Measurements from ENCODE around the gene DBX1. TPM values are rescaled to one million over a fixed set of nuclear protein-coding genes. Genes with fewer than 3 reads are reported as not detected.
"Not testable (repeated sequence)": the region's sequence is repeated elsewhere in the genome, so short reads cannot be mapped to it uniquely, and the experiment has no call there.

DBX1 gene
- total RNA-seq, 3 donors from 2014 or later = not detected

DNA sequence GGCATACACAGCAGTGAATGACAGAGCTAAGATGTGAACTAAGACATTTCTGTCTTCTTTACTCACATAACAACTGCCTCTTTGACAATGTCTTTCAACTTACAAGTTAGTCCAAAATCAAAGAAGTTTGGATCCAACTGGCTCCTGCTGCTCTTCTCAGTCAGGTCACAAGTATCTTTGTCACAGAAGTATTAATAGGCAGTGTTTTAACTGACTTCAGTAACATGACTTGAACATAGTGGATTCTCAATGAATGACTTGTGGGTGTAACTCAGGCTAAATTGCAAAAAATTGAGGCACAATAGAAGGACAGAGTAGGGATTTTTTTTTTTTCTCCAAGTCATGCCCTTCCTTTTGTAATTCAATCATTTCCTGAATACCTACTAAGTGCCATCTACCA is 22.6 kb downstream of the DBX1 start:
- H3K9me3 ChIP-seq = no peaks in the 10 kb centered on the region
- H3K4me1 ChIP-seq = no peaks in the 10 kb centered on the region
- H3K4me3 ChIP-seq = no peak overlapping the region
- TF ChIP-seq, protein P1, sequence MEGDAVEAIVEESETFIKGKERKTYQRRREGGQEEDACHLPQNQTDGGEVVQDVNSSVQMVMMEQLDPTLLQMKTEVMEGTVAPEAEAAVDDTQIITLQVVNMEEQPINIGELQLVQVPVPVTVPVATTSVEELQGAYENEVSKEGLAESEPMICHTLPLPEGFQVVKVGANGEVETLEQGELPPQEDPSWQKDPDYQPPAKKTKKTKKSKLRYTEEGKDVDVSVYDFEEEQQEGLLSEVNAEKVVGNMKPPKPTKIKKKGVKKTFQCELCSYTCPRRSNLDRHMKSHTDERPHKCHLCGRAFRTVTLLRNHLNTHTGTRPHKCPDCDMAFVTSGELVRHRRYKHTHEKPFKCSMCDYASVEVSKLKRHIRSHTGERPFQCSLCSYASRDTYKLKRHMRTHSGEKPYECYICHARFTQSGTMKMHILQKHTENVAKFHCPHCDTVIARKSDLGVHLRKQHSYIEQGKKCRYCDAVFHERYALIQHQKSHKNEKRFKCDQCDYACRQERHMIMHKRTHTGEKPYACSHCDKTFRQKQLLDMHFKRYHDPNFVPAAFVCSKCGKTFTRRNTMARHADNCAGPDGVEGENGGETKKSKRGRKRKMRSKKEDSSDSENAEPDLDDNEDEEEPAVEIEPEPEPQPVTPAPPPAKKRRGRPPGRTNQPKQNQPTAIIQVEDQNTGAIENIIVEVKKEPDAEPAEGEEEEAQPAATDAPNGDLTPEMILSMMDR (IDR thresholded peaks at IDR 0.05) = no peak
- TF ChIP-seq POLR2A (IDR thresholded peaks at IDR 0.05) (no peak), POLR2AphosphoS5 (IDR thresholded peaks at IDR 0.05) (no peak)
- H3K27me3 ChIP-seq = no peaks in the 10 kb centered on the region
- H3K36me3 ChIP-seq = no peaks in the 10 kb centered on the region
- no peak overlapping the region for H3K27ac ChIP-seq
- no peak for DNase-seq (ENCODE audit: low spot score in 2 of 2)
- intact Hi-C loops (cut with DNase I; ENCODE audit: low total_unique reads) = no loop called here

DNA sequence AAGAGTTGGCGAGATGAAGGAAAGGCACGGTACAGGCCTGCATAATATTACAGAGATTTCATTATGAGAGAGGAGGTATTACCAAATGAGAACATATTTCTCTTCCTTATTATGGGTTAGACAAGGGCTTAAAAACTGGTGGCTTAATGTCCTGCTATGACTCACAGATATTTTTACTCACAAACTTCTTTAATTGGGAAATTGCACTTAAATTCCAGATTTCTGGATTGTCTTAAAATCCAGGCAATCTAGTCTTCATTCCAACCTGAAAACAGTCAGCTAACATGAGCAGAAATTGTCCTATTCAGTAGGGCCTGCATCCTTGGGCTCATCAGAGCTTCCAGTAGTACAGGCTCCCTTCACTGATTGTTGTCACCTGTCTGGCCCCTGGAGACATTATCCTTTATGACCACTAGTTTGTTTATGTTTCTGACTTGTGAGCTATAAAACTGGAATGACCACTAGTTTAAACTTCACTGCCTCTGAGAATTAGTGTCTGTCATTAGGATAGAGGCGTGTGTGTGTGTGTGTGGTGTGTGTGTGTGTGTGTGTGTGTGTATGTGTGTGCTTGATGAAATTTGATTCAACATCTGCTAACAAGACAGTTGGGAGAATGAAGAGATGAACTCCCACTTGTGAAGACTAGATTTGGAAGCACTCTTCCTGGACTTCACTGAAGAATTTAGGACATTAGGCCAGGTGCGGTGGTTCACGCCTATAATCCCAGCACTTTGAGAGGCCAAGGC is 25.1 kb downstream of the DBX1 start:
- H3K4me1 ChIP-seq = no peaks in the 10 kb centered on the region
- DNase-seq (ENCODE audit: low spot score in 2 of 2) = no peak
- TF ChIP-seq POLR2A (IDR thresholded peaks at IDR 0.05) = no peak
- TF ChIP-seq, protein P1 (IDR thresholded peaks at IDR 0.05) = no peak
- TF ChIP-seq POLR2AphosphoS5 (IDR thresholded peaks at IDR 0.05) = no peak
- H3K9me3 ChIP-seq = no peaks in the 10 kb centered on the region
- peak overlapping the region in 1 of 2 donors; percentile 15 for H3K27ac ChIP-seq
- intact Hi-C loops (cut with DNase I; ENCODE audit: low total_unique reads) = no loop called here
- H3K27me3 ChIP-seq = no peaks in the 10 kb centered on the region
- no peak overlapping the region for H3K4me3 ChIP-seq
- H3K36me3 ChIP-seq = no peaks in the 10 kb centered on the region

DNA sequence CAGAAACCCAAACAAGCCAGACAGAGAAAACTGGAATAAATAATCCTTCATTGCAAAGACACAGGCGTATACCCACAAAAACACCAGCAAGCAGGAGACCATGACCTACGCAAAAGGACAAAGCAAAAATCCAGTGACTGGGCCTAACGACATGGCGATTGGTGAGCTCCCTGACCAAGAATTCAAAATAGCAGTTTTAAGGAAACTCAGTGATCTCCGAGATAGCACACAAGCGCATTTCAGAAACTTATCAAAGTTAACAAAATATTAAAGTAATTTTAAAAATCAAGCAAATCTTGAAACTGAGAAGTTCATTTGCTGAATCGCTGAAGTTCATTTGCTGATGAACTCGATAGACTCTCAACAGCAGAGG is 27.6 kb downstream of the DBX1 start:
- Histone ChIP-seq H3K36me3 (no peaks in the 10 kb centered on the region), H3K9me3 (no peaks in the 10 kb centered on the region), H3K4me1 (no peaks in the 10 kb centered on the region), H3K4me3 (peak overlapping the region; percentile 39 to 68 (median 53)), H3K27ac (no peak overlapping the region), H3K27me3 (no peaks in the 10 kb centered on the region)
- no peak for TF ChIP-seq POLR2A (IDR thresholded peaks at IDR 0.05)
- DNase-seq (ENCODE audit: low spot score in 2 of 2) = no peak
- intact Hi-C loops (cut with DNase I; ENCODE audit: low total_unique reads) = no loop called here

DNA sequence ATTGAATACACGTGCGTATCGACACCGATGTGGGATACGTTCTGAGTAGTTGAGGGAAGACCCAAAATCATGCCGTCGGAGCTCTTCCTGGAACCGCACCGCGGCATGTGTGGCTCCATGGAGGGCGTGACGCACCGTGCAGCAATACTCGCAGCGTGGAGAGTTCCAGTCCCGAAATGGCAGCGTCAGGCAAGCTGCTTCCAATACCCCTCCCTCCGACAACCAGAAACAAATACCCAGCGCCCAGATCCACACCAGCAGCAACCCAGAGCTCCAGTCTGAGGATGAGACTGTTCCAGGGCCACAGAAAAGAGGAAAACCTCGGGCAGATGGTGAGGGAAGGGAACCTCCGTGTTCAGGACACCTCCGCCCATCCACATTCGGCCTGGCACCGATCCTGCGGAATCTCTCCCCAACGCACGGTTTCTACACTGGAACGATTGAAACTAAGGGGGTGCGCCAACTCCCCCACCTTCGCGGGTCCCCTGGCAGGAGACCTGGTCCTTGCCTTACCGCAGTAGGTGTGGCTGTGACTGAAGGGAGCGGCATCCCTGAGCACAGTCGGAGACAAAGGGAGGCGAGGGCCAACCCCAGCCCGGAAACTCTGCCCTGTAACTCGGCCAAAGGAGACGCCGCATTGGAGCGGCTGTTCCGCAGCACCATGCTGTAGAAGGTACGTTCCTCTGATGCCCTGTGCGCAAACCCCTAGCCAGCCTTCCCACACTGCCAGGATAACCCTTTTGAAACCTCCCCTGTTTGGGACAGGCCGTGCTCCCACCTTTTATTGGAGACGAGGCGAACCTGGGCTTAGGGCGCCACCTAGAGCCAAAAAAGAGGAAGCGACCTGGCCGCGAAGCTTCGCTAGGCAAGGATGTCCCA is 28.2 kb downstream of the DBX1 start:
- peak overlapping the region in 1 of 2 donors; percentile 29 for H3K27ac ChIP-seq

DNA sequence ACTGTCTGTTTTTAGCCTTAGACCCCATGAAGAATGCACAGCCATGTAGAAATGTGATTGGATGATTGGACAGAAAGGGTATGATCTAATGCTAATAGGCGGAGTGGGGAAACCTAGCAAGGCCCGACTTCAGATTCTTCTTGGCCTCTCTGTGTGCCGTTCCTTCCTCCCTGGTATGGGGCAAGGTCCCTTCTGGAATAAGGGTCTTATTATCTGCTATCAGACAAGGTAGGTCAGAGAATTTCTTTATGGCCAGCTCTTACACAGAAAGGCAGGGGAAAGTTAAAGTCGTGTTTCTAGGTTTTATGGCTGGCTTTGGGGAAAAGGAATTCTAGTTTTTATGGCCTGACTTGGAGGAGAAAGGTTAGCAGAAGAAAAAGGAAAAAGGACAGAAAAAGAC is 30.6 kb downstream of the DBX1 start:
- TF ChIP-seq POLR2AphosphoS5 (IDR thresholded peaks at IDR 0.05) = no peak
- no peak for TF ChIP-seq POLR2A (IDR thresholded peaks at IDR 0.05)
- TF ChIP-seq, protein P1 (IDR thresholded peaks at IDR 0.05) = no peak
- Histone ChIP-seq H3K36me3 (no peaks in the 10 kb centered on the region), H3K27ac (no peak overlapping the region), H3K4me3 (no peak overlapping the region), H3K9me3 (no peaks in the 10 kb centered on the region), H3K4me1 (no peaks in the 10 kb centered on the region), H3K27me3 (no peaks in the 10 kb centered on the region)
- DNase-seq (ENCODE audit: low spot score in 2 of 2) = no peak
- intact Hi-C loops (cut with DNase I; ENCODE audit: low total_unique reads) = no loop called here

More for the DNA sequence above, 28.2 kb downstream of the DBX1 start:
- H3K4me3 ChIP-seq = peak overlapping the region; percentile 39 to 68 (median 53)
- peak; percentile 35 to 67 for DNase-seq (ENCODE audit: low spot score in 2 of 2)
- no peaks in the 10 kb centered on the region for H3K4me1 ChIP-seq
- TF ChIP-seq, protein P1 (IDR thresholded peaks at IDR 0.05) = peak; percentile 58 to 87 (median 87)
- TF ChIP-seq POLR2AphosphoS5 (IDR thresholded peaks at IDR 0.05) (peak in 1 of 3 donors; percentile 39), POLR2A (IDR thresholded peaks at IDR 0.05) (no peak)
- no peaks in the 10 kb centered on the region for H3K27me3 ChIP-seq
- no peaks in the 10 kb centered on the region for H3K9me3 ChIP-seq
- intact Hi-C loops (cut with DNase I; ENCODE audit: low total_unique reads) = no loop called here
- H3K36me3 ChIP-seq = no peaks in the 10 kb centered on the region

DNA sequence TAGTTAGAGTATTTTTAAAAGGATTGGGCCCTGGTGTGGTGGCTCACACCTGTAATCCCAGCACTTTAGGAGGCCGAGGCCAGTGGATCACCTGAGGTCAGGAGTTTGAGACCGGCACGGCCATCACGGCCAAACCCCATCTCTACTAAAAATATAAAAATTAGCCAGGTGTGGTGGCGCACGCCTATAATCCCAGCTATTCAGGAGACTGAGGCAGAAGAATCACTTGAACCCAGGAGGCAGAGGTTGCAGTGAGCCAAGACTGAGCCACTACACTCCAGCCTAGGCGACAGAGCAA is 31.8 kb downstream of the DBX1 start:
- H3K36me3 ChIP-seq; intact Hi-C loops (cut with DNase I; ENCODE audit: low total_unique reads); H3K4me1 ChIP-seq; H3K27ac ChIP-seq; H3K27me3 ChIP-seq; H3K9me3 ChIP-seq; H3K4me3 ChIP-seq; DNase-seq (ENCODE audit: low spot score in 2 of 2): not testable (repeated sequence)

All from breast epithelium (tissue), 4 donors.